Measurements from ENCODE around the gene NEK5. TPM values are rescaled to one million over a fixed set of nuclear protein-coding genes. Genes with fewer than 3 reads are reported as not detected.

Gene NEK5
- total RNA-seq, 6 experiments from 2014 or later = 0.06 TPM; not detected in 5

DNA sequence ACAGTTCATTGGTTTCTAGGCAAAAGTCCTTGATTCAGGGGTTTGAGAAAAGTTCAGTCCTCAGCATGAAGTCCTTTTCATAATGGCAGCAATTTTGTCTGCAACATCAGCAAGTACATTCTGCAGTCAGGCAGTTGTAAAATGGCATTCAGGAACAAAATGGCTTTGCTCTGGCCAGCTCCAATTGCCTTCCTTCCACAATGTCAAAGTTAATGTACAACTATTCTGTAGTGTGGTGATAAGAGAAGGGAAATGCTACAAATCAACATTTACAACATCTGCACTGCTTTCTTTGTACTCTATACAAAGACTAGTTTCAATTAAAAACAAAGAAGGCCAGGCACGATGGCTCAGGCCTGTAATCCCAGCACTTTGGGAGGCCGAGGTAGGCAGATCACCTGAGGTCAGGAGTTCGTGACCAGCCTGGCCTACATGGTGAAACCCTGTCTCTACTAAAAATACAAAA, 32.3 kb upstream of the NEK5 start:
- no peak overlapping the region for H3K4me3 ChIP-seq
- no peaks in the 10 kb centered on the region for H3K9me3 ChIP-seq
- no peak for DNase-seq
- peaks cover 0 to 34% (median 5%) of the 10 kb centered on the region in 4 donors for H3K4me1 ChIP-seq
- ATAC-seq = no peak
- 44% methylated on average over 3 of the region's 3 CpGs for WGBS (ENCODE audit: insufficient coverage, low coverage, low lambda C conversion rate, missing lambda C conversion rate)
- TF ChIP-seq POLR2A (IDR thresholded peaks at IDR 0.05) = no peak
- TF ChIP-seq CTCF (IDR thresholded peaks at IDR 0.05) = no peak
- no peaks in the 10 kb centered on the region for H3K36me3 ChIP-seq
- intact Hi-C loops (cut with DNase I) = no loop called here
- H3K27me3 ChIP-seq = no peaks in the 10 kb centered on the region
- no peak overlapping the region for H3K27ac ChIP-seq

DNA sequence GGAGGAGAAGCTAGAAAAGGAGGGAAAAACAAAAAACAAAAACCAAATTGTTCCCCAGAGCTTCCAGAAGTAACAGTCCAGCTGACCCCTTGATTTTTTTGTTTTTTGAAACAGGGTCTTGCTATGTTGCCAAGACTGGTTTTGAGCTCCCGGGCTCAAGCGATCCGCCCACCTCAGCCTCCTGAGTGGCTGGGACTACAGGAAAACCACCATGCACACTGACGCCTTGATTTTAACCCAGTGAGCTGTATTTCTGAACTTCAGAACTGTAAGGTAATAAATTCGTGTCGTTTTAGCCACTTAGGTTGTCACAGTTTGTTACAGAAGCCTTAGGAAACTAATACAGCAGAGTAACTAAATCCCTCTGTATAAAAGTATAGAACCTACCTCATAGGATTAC, 31.6 kb upstream of the NEK5 start:
- intact Hi-C loops (cut with DNase I) = no loop called here
- peaks cover 0 to 33% (median 5%) of the 10 kb centered on the region in 4 donors for H3K4me1 ChIP-seq
- no peaks in the 10 kb centered on the region for H3K9me3 ChIP-seq
- TF ChIP-seq CTCF (IDR thresholded peaks at IDR 0.05) (no peak), POLR2A (IDR thresholded peaks at IDR 0.05) (no peak)
- WGBS (ENCODE audit: insufficient coverage, low coverage, low lambda C conversion rate, missing lambda C conversion rate) = 78% methylated on average over 6 of the region's 6 CpGs
- DNase-seq (no peak), ATAC-seq (no peak)
- H3K27me3 ChIP-seq = no peaks in the 10 kb centered on the region
- no peak overlapping the region for H3K4me3 ChIP-seq
- H3K27ac ChIP-seq = no peak overlapping the region
- H3K36me3 ChIP-seq = no peaks in the 10 kb centered on the region

- Histone ChIP-seq H3K36me3 (no peaks in the 10 kb centered on the region), H3K4me3 (peak overlapping the region in 1 of 3 donors; percentile 92), H3K27me3 (no peaks in the 10 kb centered on the region), H3K9me3 (no peaks in the 10 kb centered on the region), H3K4me1 (peaks cover 0 to 29% (median 5%) of the 10 kb centered on the region in 4 donors), H3K27ac (no peak overlapping the region)
- TF ChIP-seq POLR2A (IDR thresholded peaks at IDR 0.05) (no peak), CTCF (IDR thresholded peaks at IDR 0.05) (no peak)
- intact Hi-C loops (cut with DNase I) = no loop called here
- ATAC-seq (no peak), DNase-seq (no peak)
- 98% methylated on average over 5 of the region's 6 CpGs for WGBS (ENCODE audit: insufficient coverage, low coverage, low lambda C conversion rate, missing lambda C conversion rate)
Measured at GRCh38 chr13:52160053-52160452, 31.2 kb upstream of the NEK5 start.

- WGBS (ENCODE audit: insufficient coverage, low coverage, low lambda C conversion rate, missing lambda C conversion rate) = 6% methylated on average over 14 of the region's 74 CpGs
Measured at GRCh38 chr13:52159159-52159982, 30.5 kb upstream of the NEK5 start, which contains the start of gene NEK3. NEK3 (minus strand) TSS chr13:52159597; CDS start chr13:52156191, 3,406 bp downstream.

More at GRCh38 chr13:52159159-52159982, 30.5 kb upstream of the NEK5 start, which contains the start of gene NEK3:
- Histone ChIP-seq H3K27ac (peak within 1 kb of the TSS; percentile 61 to 82 (median 79)), H3K36me3 (no peaks in the 10 kb centered on the region), H3K4me3 (peak within 1 kb of the TSS; percentile 82 to 92 (median 90)), H3K9me3 (no peaks in the 10 kb centered on the region), H3K4me1 (peaks cover 0 to 22% (median under 1%) of the 10 kb centered on the region in 4 donors), H3K27me3 (no peaks in the 10 kb centered on the region)
- intact Hi-C loops (cut with DNase I) = no loop called here
- DNase-seq (peak; percentile 66 to 83 (median 71)), ATAC-seq (peak; percentile 83 to 94 (median 88))
- TF ChIP-seq CTCF (IDR thresholded peaks at IDR 0.05) (no peak), POLR2A (IDR thresholded peaks at IDR 0.05) (peak; percentile 33)
